ENCODE measurements around the gene LSAMP.

GRCh38 chr3:115890579-115890978 is 554.7 kb downstream of the LSAMP start:
- TF ChIP-seq, protein P1, sequence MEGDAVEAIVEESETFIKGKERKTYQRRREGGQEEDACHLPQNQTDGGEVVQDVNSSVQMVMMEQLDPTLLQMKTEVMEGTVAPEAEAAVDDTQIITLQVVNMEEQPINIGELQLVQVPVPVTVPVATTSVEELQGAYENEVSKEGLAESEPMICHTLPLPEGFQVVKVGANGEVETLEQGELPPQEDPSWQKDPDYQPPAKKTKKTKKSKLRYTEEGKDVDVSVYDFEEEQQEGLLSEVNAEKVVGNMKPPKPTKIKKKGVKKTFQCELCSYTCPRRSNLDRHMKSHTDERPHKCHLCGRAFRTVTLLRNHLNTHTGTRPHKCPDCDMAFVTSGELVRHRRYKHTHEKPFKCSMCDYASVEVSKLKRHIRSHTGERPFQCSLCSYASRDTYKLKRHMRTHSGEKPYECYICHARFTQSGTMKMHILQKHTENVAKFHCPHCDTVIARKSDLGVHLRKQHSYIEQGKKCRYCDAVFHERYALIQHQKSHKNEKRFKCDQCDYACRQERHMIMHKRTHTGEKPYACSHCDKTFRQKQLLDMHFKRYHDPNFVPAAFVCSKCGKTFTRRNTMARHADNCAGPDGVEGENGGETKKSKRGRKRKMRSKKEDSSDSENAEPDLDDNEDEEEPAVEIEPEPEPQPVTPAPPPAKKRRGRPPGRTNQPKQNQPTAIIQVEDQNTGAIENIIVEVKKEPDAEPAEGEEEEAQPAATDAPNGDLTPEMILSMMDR (IDR thresholded peaks at IDR 0.05) = no peak
- no peak for TF ChIP-seq EZH2 (IDR thresholded peaks at IDR 0.05)
- no peak for TF ChIP-seq EZH2phosphoT487 (IDR thresholded peaks at IDR 0.05)

All from neural progenitor cell (in vitro differentiated cells).